COLO668 (cell line): ENCODE data around the gene TPRG1L.

Source experiments
- DNase-seq: peaks from one replicate; lab custom pipeline; 2025; ENCODE audit not compliant: unreplicated experiment; lab: John Stamatoyannopoulos, UW

TPRG1L gene

GRCh38 chr1:3642919-3643675 lies 18.3 kb downstream of the TPRG1L start:
- DNase-seq, result no peak

- DNase-seq, result no peak
These were observed 19.5 kb downstream of the TPRG1L start for GRCh38 chr1:3644273-3644672.

GRCh38 chr1:3645247-3645646 lies 20.4 kb downstream of the TPRG1L start:
- DNase-seq, result no peak

GRCh38 chr1:3645666-3646355 lies 21.0 kb downstream of the TPRG1L start:
- DNase-seq, result no peak

- no peak for DNase-seq
These were observed 21.8 kb downstream of the TPRG1L start for GRCh38 chr1:3646596-3646995.

GRCh38 chr1:3649342-3650247 lies 24.8 kb downstream of the TPRG1L start, which contains the start of gene WRAP73:
Gene WRAP73, minus strand, starts transcription at chr1:3650103. Its CDS starts 104 bp downstream, at chr1:3649999.
- DNase-seq, result peak; percentile 98

- DNase-seq, result no peak
These were observed 25.6 kb downstream of the TPRG1L start for GRCh38 chr1:3650248-3651025.

GRCh38 chr1:3651026-3651929 lies 26.5 kb downstream of the TPRG1L start:
- DNase-seq, result peak; percentile 62

GRCh38 chr1:3651930-3652547 lies 27.2 kb downstream of the TPRG1L start, which contains the start of gene TP73:
Gene TP73, plus strand, starts transcription at chr1:3652516. Its CDS starts 29,850 bp downstream, at chr1:3682366.
- DNase-seq, result peak; percentile 77

- peak; percentile 77 for DNase-seq
These were observed 27.9 kb downstream of the TPRG1L start for GRCh38 chr1:3652548-3653285.

GRCh38 chr1:3653286-3653618 lies 28.4 kb downstream of the TPRG1L start:
- DNase-seq, result no peak

- DNase-seq, result no peak
These were observed 29.9 kb downstream of the TPRG1L start for GRCh38 chr1:3654549-3655281.

GRCh38 chr1:3656450-3657095 lies 31.8 kb downstream of the TPRG1L start:
- no peak for DNase-seq

GRCh38 chr1:3657096-3657475 lies 32.3 kb downstream of the TPRG1L start:
- DNase-seq, result no peak

GRCh38 chr1:3657578-3658230 lies 32.9 kb downstream of the TPRG1L start:
- DNase-seq, result no peak

- DNase-seq, result no peak
These were observed 33.4 kb downstream of the TPRG1L start for GRCh38 chr1:3658231-3658615.

- DNase-seq, result no peak
These were observed 34.3 kb downstream of the TPRG1L start for GRCh38 chr1:3659093-3659492.
